SU-DHL-6 (cell line): ENCODE data around the gene ZNF655.

Experiments
- H2AFZ ChIP-seq: fragments of 200-600 bp; sonication (generic); 2 replicates; pipeline ENCODE4 v1.6.1; 2014; ENCODE audit warnings: low read depth, mild to moderate bottlenecking, moderate library complexity, mixed read lengths, antibody characterized with exemption, low read length; ENCODE audit not compliant: severe bottlenecking
- H3F3A ChIP-seq: fragments of 200-600 bp; shearing (Covaris generic); 2 replicates; pipeline ENCODE4 v1.6.0; 2016; ENCODE audit warnings: antibody characterized with exemption, mild to moderate bottlenecking; ENCODE audit not compliant: insufficient read depth
- H3K27ac ChIP-seq: fragments of 200-600 bp; sonication (generic); 2 replicates; pipeline ENCODE4 v1.5.1; 2016; ENCODE audit warnings: low read depth, mild to moderate bottlenecking, low read length, moderate library complexity, mixed read lengths
- H3K27me3 ChIP-seq: fragments of 200-600 bp; sonication (generic), shearing (Covaris generic); 2 replicates; pipeline ENCODE4 v1.6.0; 2014; ENCODE audit warnings: mild to moderate bottlenecking, low read length
- H3K36me3 ChIP-seq: fragments of 200-600 bp; sonication (generic); 2 replicates; pipeline ENCODE4 v1.6.1; 2014; ENCODE audit warnings: mild to moderate bottlenecking, low read length, mixed read lengths
- H3K4me2 ChIP-seq: fragments of 300-600, 200-600 bp; shearing (Covaris generic), sonication (generic); 2 replicates; pipeline ENCODE4 v1.6.0; 2014; ENCODE audit warnings: low read length, low read depth, mild to moderate bottlenecking; ENCODE audit not compliant: poor library complexity, severe bottlenecking
- H3K4me3 ChIP-seq: fragments of 200-600 bp; sonication (generic); 2 replicates; pipeline ENCODE4 v1.5.1; 2014; ENCODE audit warnings: antibody characterized with exemption, low read length, mild to moderate bottlenecking, mixed read lengths; ENCODE audit not compliant: insufficient read depth, poor library complexity, severe bottlenecking
- H3K79me2 ChIP-seq: fragments of 200-600 bp; sonication (generic); 2 replicates; pipeline ENCODE4 v1.6.1; 2014; ENCODE audit warnings: mild to moderate bottlenecking, low read length, moderate library complexity; ENCODE audit not compliant: insufficient read depth
- H3K9ac ChIP-seq: fragments of 200-600 bp; sonication (generic); 2 replicates; pipeline ENCODE4 v1.7.0; 2014; ENCODE audit warnings: mild to moderate bottlenecking, low read length
- H3K9me2 ChIP-seq: fragments of 200-600 bp; sonication (generic); replicated peaks from 2 replicates; pipeline ENCODE4 v1.6.1; 2014; ENCODE audit warnings: low read length; ENCODE audit not compliant: insufficient read depth
- H3K9me3 ChIP-seq: fragments of 200-600 bp; sonication (generic); 2 replicates; pipeline ENCODE4 v1.6.1; 2014; ENCODE audit warnings: low read length, mixed read lengths; ENCODE audit not compliant: insufficient read depth
- H4K20me1 ChIP-seq: fragments of 200-600 bp; sonication (generic); 2 replicates; pipeline ENCODE4 v1.6.1; 2014; ENCODE audit warnings: low read depth, mild to moderate bottlenecking, antibody characterized with exemption, low read length, moderate library complexity, mixed read lengths
- EZH2phosphoT487 ChIP-seq: fragments of 200-600 bp; sonication (generic), shearing (Covaris generic); conservative IDR thresholded peaks from 2 replicates; pipeline ENCODE4 v1.6.1; 2018; ENCODE audit warnings: mild to moderate bottlenecking, antibody characterized with exemption, low read length, moderate library complexity, mixed read lengths
- TF ChIP-seq, protein P1 (sequence below): fragments of 200-600 bp; sonication (generic); IDR thresholded peaks from one replicate; pipeline ENCODE4 v1.5.1; 2017; ENCODE audit warnings: antibody characterized with exemption, mild to moderate bottlenecking, low read length, moderate library complexity; ENCODE audit not compliant: insufficient read depth, poor library complexity, severe bottlenecking

Gene ZNF655

DNA sequence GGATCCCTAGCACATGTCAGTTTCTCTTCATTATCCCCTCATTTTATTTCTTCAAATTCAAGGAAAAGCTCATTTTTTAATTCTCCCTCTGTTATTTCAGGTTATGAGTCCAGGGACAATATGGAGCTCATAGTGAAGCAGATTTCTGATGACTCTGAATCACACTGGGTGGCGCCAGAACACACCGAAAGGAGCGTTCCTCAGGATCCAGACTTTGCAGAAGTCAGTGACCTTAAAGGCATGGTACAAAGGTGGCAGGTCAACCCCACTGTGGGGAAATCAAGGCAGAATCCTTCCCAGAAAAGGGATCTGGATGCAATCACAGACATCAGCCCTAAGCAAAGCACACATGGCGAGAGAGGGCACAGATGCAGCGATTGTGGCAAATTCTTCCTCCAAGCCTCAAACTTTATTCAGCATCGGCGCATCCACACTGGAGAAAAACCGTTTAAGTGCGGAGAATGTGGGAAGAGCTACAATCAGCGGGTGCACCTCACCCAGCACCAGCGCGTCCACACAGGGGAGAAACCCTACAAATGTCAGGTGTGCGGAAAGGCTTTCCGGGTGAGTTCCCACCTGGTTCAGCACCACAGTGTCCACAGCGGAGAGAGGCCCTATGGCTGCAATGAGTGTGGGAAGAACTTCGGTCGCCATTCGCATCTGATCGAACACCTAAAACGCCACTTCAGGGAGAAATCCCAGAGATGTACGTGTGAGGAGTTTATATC, 32.6 kb upstream of the ZNF655 start:
- Histone ChIP-seq H3K9ac (no peak overlapping the region), H3K36me3 (peaks cover 31% of the 10 kb centered on the region), H3K9me2 (no peaks in the 10 kb centered on the region), H2AFZ (no peak overlapping the region), H3K4me3 (no peak overlapping the region), H3K4me2 (no peak overlapping the region), H4K20me1 (no peaks in the 10 kb centered on the region), H3K27me3 (no peaks in the 10 kb centered on the region), H3K9me3 (peaks cover 7% of the 10 kb centered on the region; the same call in 1 of the 2 replicates), H3K27ac (no peak overlapping the region), H3K79me2 (no peaks in the 10 kb centered on the region), H3F3A (no peaks in the 10 kb centered on the region)
- TF ChIP-seq, protein P1, sequence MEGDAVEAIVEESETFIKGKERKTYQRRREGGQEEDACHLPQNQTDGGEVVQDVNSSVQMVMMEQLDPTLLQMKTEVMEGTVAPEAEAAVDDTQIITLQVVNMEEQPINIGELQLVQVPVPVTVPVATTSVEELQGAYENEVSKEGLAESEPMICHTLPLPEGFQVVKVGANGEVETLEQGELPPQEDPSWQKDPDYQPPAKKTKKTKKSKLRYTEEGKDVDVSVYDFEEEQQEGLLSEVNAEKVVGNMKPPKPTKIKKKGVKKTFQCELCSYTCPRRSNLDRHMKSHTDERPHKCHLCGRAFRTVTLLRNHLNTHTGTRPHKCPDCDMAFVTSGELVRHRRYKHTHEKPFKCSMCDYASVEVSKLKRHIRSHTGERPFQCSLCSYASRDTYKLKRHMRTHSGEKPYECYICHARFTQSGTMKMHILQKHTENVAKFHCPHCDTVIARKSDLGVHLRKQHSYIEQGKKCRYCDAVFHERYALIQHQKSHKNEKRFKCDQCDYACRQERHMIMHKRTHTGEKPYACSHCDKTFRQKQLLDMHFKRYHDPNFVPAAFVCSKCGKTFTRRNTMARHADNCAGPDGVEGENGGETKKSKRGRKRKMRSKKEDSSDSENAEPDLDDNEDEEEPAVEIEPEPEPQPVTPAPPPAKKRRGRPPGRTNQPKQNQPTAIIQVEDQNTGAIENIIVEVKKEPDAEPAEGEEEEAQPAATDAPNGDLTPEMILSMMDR = peak; percentile 18
- TF ChIP-seq EZH2phosphoT487 = no peak

DNA sequence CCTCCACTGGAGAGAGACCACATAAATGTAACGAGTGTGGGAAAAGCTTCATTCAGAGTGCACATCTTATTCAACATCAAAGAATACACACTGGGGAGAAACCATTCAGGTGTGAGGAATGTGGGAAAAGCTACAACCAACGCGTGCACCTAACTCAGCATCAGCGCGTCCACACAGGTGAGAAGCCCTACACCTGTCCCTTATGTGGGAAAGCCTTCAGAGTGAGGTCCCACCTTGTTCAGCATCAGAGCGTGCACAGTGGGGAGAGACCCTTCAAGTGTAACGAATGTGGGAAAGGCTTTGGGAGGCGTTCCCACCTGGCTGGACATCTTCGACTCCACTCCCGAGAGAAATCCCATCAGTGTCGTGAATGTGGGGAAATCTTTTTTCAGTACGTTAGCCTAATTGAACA, 27.1 kb upstream of the ZNF655 start:
- Histone ChIP-seq H3K9me3 (peaks cover 26% of the 10 kb centered on the region; the same call in 1 of the 2 replicates), H3K79me2 (no peaks in the 10 kb centered on the region), H2AFZ (no peak overlapping the region), H3K9me2 (no peaks in the 10 kb centered on the region), H3K27me3 (no peaks in the 10 kb centered on the region), H3K4me2 (no peak overlapping the region), H3K27ac (no peak overlapping the region), H3F3A (no peaks in the 10 kb centered on the region), H3K36me3 (peaks cover 46% of the 10 kb centered on the region), H4K20me1 (no peaks in the 10 kb centered on the region), H3K4me3 (no peak overlapping the region), H3K9ac (no peak overlapping the region)
- TF ChIP-seq, protein P1 = no peak
- TF ChIP-seq EZH2phosphoT487 = no peak

DNA sequence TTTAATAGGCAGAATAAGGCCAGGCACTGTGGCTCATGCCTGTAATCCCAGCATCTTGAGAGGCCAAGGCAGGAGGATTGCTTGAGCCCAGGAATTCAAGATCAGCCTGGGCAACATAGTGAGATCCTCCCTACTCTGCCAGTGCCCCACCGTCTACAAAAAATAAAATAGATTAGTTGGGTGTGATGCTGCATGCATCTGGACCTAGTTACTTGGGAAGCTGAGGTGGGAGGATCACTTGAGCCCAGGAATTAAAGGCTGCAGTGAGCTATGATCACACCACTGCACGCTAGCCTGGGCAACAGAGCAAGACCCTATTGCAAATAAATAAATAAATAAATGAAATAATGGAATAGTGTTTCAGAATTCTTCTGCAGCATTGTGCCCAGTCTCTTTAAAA, 22.8 kb upstream of the ZNF655 start:
- Histone ChIP-seq H3K79me2 (no peaks in the 10 kb centered on the region), H3K9me3 (peaks cover 25% of the 10 kb centered on the region; the same call in 1 of the 2 replicates), H3K4me3 (no peak overlapping the region), H3K4me2 (no peak overlapping the region), H3K27ac (no peak overlapping the region), H4K20me1 (no peaks in the 10 kb centered on the region), H3K36me3 (peaks cover 21% of the 10 kb centered on the region), H2AFZ (no peak overlapping the region), H3K9me2 (no peaks in the 10 kb centered on the region), H3F3A (no peaks in the 10 kb centered on the region), H3K9ac (no peak overlapping the region), H3K27me3 (no peaks in the 10 kb centered on the region)
- TF ChIP-seq, protein P1 = no peak
- no peak for TF ChIP-seq EZH2phosphoT487
